NCI-H1694 treated with DMSO at 0.1 percent for 48 hours (cell line): ENCODE measurements around the gene EGFL7.

Source experiments
- DNase-seq: peaks from one replicate; lab custom pipeline; 2025; lab: John Stamatoyannopoulos, UW

EGFL7 gene

DNA sequence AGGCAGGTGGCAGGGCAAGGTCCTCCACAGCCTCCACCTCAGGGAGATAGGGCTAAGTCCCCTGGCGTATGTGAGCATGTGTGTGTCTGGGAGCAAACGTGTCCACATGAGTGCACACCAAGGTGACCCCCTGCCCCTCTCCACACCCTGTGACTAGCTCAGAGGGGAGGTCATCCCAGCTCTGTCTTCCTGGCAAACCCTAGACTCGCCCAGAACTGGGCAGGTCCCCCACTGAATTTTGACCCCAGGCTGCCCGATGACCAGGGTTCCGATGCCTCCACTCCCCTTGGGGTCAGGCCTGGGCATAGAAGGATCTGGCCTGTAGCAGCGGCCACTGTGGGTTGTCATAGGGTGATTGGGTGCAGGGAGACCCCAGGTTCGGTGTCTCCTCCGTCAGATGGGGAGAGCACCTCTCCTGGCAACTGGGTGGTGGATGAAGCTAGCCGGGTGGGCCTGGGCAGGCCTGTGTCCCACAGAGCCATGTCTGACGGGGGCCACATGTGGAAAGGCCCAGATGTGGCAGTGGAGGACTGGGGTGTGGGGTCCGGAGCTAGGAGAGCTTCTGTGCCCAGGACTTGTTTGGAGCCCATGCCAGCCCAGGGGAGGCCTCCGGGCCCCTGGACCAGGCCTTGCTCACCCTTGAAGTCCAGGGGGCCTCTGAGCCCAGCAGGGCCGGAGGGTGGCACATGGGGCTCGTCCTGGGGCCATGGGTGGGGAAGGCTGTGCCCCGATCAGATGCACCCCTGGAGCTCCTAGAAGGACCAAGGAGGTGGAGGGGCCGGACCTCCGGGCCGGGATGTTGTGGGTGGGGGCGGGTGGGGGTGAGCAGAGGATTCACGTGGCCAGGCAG lies 55.9 kb downstream of the EGFL7 start:
- no peak for DNase-seq

DNA sequence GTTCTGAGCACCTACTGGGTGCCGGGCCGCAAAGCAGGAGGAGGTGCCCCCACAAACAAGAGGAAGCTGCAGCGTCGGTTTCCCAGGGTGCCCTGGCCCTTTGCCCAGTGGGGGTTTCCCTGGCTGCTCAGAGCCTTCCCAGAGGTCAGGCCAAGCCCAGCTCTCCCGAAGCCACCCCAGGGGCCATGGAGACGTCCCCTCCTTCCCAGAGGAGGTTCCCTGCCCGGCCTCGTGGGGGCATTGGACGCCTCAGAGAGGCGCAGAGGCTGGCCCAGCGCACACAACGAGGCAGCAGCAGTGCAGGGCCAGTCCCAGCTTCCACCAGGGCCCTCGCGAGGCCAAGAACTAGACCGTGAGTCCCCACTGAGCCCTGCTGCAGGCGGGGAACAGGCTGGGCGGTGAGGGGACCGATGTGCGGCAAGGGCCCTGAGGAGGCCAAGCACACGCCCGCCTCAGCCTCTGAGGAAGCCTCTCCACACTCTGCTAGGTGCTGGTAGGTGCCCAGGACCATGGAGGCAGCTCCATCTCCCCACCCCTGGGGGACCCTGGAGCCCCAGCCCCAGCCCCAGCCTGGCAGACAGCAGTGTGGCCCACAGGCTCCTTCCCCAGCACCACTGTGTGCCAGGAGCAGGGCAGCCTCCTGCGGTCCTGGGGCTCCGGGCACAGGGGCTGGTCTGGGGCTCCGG lies 56.6 kb downstream of the EGFL7 start:
- DNase-seq: no peak

DNA sequence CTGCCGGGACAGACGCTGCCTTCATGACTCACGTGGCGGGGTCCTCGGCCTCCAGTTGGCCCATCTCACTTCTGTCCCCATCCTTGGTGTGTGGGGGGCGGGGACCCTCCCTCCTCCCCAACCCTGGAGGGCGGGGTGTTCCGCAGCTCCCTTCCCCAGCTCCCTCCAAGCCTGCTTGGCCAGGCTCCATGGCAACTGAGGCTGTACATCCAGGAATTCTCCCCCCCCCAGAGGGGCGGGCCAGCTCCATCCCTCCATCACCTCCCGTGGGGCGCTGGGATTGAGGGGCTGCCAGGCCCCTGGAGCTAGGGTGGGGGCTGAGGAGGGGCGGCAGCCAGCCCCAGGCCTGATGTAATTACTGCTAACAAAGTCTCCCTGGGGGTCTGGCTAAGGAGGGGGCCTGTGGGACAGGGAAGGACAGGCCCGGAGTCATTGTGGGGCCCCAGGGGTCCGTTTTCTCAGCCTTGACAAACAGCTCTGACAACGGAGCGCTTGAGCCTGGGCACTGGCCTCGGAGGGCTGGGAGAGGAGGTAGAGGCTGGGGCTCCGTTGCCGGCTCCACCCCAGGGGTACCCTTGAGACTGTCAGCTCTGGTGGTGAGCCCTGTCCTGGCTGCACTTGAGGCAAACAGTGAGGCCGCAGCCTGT lies 57.7 kb downstream of the EGFL7 start:
- no peak for DNase-seq

DNA sequence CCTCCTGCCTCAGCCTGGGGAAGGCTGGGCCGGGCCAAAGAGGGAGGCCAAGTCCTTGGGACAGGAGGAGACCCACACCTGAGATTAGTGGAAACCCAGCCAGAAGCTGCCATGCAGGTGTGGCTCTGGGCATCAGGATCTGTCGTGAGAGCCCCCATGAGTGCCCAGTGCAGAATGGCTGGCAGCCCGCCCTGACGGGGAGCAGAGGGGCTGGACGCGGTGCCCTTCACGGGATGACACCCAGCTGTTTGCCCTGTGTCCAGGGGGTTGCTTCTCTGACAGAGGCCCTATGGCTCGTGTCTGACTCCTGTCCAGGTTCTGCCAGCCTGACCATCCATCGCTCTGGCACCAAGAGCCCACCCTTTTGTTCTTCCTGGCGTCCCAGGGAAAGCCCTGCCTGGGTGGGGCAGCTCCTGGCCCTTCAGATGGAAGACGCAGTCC lies 58.2 kb downstream of the EGFL7 start:
- no peak for DNase-seq

DNA sequence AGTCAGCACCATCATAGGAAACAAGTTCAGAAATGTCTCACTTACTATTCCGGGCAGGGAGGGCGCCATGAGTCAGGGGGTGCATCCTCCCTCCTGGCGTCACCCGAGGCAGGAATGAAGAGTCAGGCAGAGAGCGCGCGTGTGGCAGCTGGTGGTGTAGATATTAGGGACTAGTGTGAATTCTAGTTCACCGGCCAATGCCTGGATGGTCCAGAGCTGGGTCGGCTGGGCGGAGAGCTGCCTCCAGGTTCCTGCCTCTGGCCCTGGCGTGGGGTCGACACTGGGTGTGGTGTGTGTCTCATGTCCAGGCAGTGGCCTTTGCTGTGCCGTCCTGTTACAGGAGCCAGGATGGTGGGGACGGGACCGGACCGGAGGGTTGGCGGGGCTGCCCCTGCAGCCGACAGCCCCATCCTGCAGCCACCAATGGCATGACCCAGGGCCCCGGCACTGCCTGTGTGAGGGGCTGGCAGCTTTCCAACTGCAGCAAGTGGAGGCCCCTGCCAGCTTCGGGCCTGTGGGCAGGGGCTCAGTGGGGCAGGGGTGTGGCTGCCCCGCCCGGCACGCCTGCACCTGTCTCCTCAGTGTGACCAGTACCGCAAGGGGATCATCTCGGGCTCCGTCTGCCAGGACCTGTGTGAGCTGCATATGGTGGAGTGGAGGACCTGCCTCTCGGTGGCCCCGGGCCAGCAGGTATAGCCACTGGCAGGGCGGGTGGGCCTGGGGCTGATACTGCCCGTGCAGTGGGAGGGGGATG lies 58.8 kb downstream of the EGFL7 start:
- no peak for DNase-seq
